K562 (cell line): ENCODE results near the gene HOXB7. TPM values are rescaled to one million over a fixed set of nuclear protein-coding genes. Genes with fewer than 3 reads are reported as not detected.

Source experiments
- ADNP ChIP-seq: fragments of 200-800 bp; sonication (Bioruptor generic); IDR thresholded peaks from 2 replicates; pipeline ENCODE4 v1.6.1; 2016; ENCODE audit warnings: missing genetic modification characterization, missing compliant biosample characterization
- GATAD2A ChIP-seq: fragments of 450-650 bp; IDR thresholded peaks from 2 replicates; pipeline ENCODE4 v1.6.1; 2017
- HMG20A ChIP-seq: fragments of 450-650 bp; formaldehyde crosslinking; conservative IDR thresholded peaks from 2 replicates; pipeline ENCODE4 v1.4.0; 2020; ENCODE audit warnings: mild to moderate bottlenecking, mixed read lengths
- HMG20B ChIP-seq: fragments of 250-450 bp; sonication (Bioruptor Pico); IDR thresholded peaks from 2 replicates; pipeline ENCODE4 v1.5.0; 2021; ENCODE audit warnings: mild to moderate bottlenecking
- HSF4 ChIP-seq: fragments of 250-450 bp; sonication (Bioruptor Pico); IDR thresholded peaks from 2 replicates; pipeline ENCODE4 v2.1.2; 2022; ENCODE audit warnings: mild to moderate bottlenecking, moderate library complexity, borderline replicate concordance
- RCOR1 ChIP-seq, 2 experiments: IDR thresholded peaks; 2 replicates each; pipeline ENCODE4 v1.6.1; 2012; ENCODE audit warnings: low read depth in 2 of 2, low read length in 2 of 2, borderline replicate concordance in 1 of 2, improper control_type of control experiment in 1 of 2
- SREBF1 ChIP-seq: fragments of 150-350 bp; IDR thresholded peaks from 2 replicates; pipeline ENCODE4 v1.6.1; 2014; ENCODE audit warnings: antibody characterized with exemption, low read depth, low read length, borderline replicate concordance
- TEAD1 ChIP-seq, 2 experiments: fragments of 450-650 bp in 1 of 2; sonication (generic) in 1 of 2; formaldehyde crosslinking; IDR thresholded peaks; 2 replicates each; pipeline versions ENCODE4 v1.4.0 to v1.8.0; 2020 to 2022; ENCODE audit warnings: mild to moderate bottlenecking in 2 of 2, missing genetic modification reagents in 1 of 2
- TSC22D4 ChIP-seq: fragments of 450-650 bp; IDR thresholded peaks from 2 replicates; pipeline ENCODE4 v1.6.1; 2016; ENCODE audit warnings: missing genetic modification characterization, missing biosample characterization, control low read depth
- ZC3H8 ChIP-seq: fragments of 450-650 bp; IDR thresholded peaks from 2 replicates; pipeline ENCODE4 v1.6.1; 2017
- ZNF197 ChIP-seq: fragments of 200-800 bp; sonication (Bioruptor generic); IDR thresholded peaks from 2 replicates; pipeline ENCODE4 v1.6.1; 2016; ENCODE audit warnings: low read depth, missing genetic modification characterization, missing compliant biosample characterization
- ZNF431 ChIP-seq: sonication (generic); formaldehyde crosslinking; IDR thresholded peaks from 2 replicates; pipeline ENCODE4 v1.8.0; 2022; ENCODE audit warnings: mild to moderate bottlenecking, missing genetic modification reagents
- ZNF586 ChIP-seq: fragments of 450-650 bp; formaldehyde crosslinking; conservative IDR thresholded peaks from 2 replicates; pipeline ENCODE4 v1.4.0; 2020; ENCODE audit warnings: mild to moderate bottlenecking, moderate library complexity
- ZNF589 ChIP-seq: fragments of 200-800 bp; sonication (Bioruptor generic); IDR thresholded peaks from 2 replicates; pipeline ENCODE4 v1.6.1; 2016; ENCODE audit warnings: low read depth, missing genetic modification characterization, missing compliant biosample characterization
- polyA plus RNA-seq, 8 experiments: library from polyadenylated mRNA; depleted of rRNA in 4 of 8; stranded (reverse) in 5 of 8; unstranded in 3 of 8; fragments of >200 nt; fragmentation: Nextera tagmentation in 2 of 8; fragmentation: Illumina TruSeq in 1 of 8; extraction: Ambion mirVana in 2 of 8; extraction: Trizol in 1 of 8; gene quantifications; 2 replicates each; pipeline versions ENCODE4 v1.2.1 to v1.2.3, GENCODE V29; 2011 to 2014; ENCODE audit warnings: inconsistent platforms in 1 of 8, missing spikeins in 1 of 8
- total RNA-seq, 7 experiments: library from RNA; depleted of rRNA in 6 of 7; stranded (reverse); fragments of >200 nt in 6 of 7; fragmentation: Illumina TruSeq in 2 of 7; extraction: Trizol in 2 of 7; gene quantifications; 2 replicates each; pipeline versions ENCODE4 v1.2.1 to v1.2.3, GENCODE V29; 2011 to 2021; ENCODE audit warnings: low replicate concordance in 1 of 7
- TF ChIP-seq, protein P1 (sequence below): fragments of 250-450 bp; sonication (Bioruptor Pico); IDR thresholded peaks from 2 replicates; pipeline ENCODE4 v1.4.0; 2020; ENCODE audit warnings: mild to moderate bottlenecking, moderate library complexity
- TF ChIP-seq, protein P2 (sequence below), 2 experiments: fragments of 450-650 bp in 1 of 2; sonication (generic) in 1 of 2; formaldehyde crosslinking in 1 of 2; IDR thresholded peaks; 2 replicates each; pipeline versions ENCODE4 v1.7.1 to v1.9.0; 2016 to 2022; ENCODE audit warnings: inconsistent platforms in 1 of 2, mild to moderate bottlenecking in 1 of 2, missing genetic modification reagents in 1 of 2

The HOXB7 gene
- total and polyA plus RNA-seq, 9 of the 15 experiments (the other 6 are each of a cell fraction or from before 2014, with no cell fraction given) = 5.5 to 16.7 (median 8.3) TPM

DNA sequence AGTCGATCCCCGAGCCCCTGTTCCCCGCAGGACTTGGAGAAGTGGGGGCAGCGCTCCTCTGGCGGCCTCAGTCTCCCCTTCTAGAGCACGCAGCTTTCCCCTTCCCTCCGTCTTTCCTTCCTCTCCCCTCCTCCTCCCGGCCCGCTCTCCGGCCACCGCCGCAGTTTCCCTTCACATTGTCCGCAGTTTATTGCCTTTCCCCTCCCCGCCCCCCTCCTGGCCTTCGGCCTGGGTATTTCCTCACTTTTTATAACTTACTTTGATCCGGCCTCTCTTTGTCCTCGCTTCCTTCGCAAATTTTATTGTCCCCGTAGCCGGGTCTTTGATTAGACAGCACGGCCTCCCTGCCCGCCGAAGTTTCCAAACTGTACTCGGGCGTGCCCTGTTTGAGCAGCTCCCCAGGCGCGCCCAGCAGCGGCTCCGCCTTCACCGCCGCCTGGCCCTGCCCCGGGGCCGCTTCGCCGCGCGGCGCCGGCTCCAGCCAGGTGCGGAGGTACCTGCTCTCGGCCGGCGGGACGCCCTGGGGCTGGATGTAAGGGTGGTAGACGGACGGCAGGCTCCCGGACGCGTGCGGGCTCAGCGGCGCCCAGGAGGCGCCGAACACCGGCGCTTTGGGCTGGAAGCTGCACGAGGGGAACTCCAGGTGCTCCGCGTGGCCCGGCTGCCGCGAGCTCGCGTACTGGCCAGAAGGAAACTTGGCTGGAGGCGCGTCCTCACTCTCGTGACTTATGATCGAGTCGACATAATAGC lies 14.9 kb upstream of the HOXB7 start (continued):
- TF ChIP-seq, protein P1, sequence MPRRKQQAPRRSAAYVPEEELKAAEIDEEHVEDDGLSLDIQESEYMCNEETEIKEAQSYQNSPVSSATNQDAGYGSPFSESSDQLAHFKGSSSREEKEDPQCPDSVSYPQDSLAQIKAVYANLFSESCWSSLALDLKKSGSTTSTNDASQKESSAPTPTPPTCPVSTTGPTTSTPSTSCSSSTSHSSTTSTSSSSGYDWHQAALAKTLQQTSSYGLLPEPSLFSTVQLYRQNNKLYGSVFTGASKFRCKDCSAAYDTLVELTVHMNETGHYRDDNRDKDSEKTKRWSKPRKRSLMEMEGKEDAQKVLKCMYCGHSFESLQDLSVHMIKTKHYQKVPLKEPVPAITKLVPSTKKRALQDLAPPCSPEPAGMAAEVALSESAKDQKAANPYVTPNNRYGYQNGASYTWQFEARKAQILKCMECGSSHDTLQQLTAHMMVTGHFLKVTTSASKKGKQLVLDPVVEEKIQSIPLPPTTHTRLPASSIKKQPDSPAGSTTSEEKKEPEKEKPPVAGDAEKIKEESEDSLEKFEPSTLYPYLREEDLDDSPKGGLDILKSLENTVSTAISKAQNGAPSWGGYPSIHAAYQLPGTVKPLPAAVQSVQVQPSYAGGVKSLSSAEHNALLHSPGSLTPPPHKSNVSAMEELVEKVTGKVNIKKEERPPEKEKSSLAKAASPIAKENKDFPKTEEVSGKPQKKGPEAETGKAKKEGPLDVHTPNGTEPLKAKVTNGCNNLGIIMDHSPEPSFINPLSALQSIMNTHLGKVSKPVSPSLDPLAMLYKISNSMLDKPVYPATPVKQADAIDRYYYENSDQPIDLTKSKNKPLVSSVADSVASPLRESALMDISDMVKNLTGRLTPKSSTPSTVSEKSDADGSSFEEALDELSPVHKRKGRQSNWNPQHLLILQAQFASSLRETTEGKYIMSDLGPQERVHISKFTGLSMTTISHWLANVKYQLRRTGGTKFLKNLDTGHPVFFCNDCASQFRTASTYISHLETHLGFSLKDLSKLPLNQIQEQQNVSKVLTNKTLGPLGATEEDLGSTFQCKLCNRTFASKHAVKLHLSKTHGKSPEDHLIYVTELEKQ = no peak
- TF ChIP-seq ZNF586 (CRISPR knock-in tag) (no peak), ZNF431 (CRISPR knock-in tag) (no peak), SREBF1 (no peak), HSF4 (CRISPR knock-in tag) (no peak), ZNF589 (CRISPR knock-in tag) (no peak), ZC3H8 (no peak), ADNP (no peak), HMG20B (CRISPR knock-in tag) (no peak), RCOR1 (IDR thresholded peaks at IDR 0.05; ENCODE audit: borderline replicate concordance in 1 of 2, low read depth in 2 of 2, low read length in 2 of 2) (no peak), ZNF197 (CRISPR knock-in tag) (no peak), TSC22D4 (tag) (no peak), TEAD1 (CRISPR knock-in tag; IDR thresholded peaks at IDR 0.05) (no peak; a peak in 1 of 4 replicates), GATAD2A (no peak), HMG20A (CRISPR knock-in tag) (no peak)
- TF ChIP-seq, protein P2, sequence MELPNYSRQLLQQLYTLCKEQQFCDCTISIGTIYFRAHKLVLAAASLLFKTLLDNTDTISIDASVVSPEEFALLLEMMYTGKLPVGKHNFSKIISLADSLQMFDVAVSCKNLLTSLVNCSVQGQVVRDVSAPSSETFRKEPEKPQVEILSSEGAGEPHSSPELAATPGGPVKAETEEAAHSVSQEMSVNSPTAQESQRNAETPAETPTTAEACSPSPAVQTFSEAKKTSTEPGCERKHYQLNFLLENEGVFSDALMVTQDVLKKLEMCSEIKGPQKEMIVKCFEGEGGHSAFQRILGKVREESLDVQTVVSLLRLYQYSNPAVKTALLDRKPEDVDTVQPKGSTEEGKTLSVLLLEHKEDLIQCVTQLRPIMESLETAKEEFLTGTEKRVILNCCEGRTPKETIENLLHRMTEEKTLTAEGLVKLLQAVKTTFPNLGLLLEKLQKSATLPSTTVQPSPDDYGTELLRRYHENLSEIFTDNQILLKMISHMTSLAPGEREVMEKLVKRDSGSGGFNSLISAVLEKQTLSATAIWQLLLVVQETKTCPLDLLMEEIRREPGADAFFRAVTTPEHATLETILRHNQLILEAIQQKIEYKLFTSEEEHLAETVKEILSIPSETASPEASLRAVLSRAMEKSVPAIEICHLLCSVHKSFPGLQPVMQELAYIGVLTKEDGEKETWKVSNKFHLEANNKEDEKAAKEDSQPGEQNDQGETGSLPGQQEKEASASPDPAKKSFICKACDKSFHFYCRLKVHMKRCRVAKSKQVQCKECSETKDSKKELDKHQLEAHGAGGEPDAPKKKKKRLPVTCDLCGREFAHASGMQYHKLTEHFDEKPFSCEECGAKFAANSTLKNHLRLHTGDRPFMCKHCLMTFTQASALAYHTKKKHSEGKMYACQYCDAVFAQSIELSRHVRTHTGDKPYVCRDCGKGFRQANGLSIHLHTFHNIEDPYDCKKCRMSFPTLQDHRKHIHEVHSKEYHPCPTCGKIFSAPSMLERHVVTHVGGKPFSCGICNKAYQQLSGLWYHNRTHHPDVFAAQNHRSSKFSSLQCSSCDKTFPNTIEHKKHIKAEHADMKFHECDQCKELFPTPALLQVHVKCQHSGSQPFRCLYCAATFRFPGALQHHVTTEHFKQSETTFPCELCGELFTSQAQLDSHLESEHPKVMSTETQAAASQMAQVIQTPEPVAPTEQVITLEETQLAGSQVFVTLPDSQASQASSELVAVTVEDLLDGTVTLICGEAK (IDR thresholded peaks at IDR 0.05) = no peak
- TF ChIP-seq, protein P2 (CRISPR knock-in tag; IDR thresholded peaks at IDR 0.05) = no peak
